Measurements from ENCODE around the gene CHST14. TPM values are rescaled to one million over a fixed set of nuclear protein-coding genes. Genes with fewer than 3 reads are reported as not detected.
A peak's percentile ranks its signal among the peaks of the same experiment; 100 is the strongest.

Gene CHST14
- total RNA-seq, 3 donors from 2014 or later, result 6.2 to 7.1 (median 7.0) TPM

DNA sequence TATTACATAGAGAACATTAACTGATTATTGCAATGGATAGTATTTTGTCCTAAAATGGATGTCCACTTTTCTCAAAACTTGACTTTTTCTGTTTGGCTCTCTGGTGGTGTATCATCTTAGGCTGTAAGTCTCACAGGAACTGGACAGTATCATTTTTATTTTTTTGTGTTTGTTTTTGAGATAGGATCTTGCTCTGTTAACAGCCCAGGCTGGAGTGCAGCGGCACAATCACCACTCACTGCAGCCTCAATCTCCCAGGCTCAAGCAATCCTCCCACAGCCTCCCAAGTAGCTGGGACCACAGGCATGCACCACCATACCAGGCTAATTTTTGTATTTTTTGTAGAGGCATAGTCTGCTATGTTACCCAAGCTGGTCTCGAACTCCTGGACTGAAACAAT, 13.1 kb downstream of the CHST14 start:
- Mint-ChIP-seq H3K27me3 (ENCODE audit: low read depth) (peaks cover 6% of the 10 kb centered on the region), H3K36me3 (ENCODE audit: insufficient read depth) (no peaks in the 10 kb centered on the region), H3K9me3 (no peaks in the 10 kb centered on the region), H3K4me1 (ENCODE audit: low read depth) (no peaks in the 10 kb centered on the region), H3K4me3 (no peak overlapping the region)
- no peak for ATAC-seq
- DNase-seq, result no peak

DNA sequence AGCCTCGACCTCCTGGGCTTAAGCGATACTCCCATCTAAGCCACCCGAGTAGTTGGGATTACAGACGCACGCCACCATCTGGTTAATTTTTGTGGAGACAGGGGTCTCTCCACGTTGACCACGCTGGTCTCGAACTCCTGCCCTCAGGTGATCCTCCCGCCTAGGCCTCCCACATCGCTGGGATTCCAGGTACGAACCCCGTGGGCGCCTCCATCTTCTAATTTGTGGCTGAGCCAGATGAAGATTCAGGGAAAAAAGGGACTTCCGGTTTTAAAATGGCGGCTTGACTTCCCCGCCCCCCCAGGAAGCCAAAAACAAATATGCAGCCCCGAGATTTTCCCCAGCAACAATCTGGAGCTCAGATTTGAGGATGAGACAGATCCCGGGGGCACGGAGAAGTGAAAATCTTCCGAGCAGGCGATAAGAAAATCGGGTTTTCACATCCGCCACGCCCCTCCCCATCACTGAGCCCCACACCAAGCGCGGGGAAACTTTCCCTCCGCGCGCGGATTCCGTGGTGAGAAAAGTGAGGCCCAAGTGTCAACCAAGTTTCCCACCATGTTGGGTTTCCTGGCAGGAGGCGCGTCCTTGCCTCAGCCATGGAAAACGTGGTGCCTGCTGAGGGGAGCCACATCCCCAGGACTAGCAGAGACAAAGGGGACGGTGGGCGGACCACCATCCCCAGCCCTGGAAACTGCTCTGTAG, 15.4 kb downstream of the CHST14 start:
- ATAC-seq (no peak), DNase-seq (no peak)
- H3K27me3 Mint-ChIP-seq (ENCODE audit: low read depth), result peaks cover 6% of the 10 kb centered on the region
- no peaks in the 10 kb centered on the region for H3K9me3 Mint-ChIP-seq
- H3K36me3 Mint-ChIP-seq (ENCODE audit: insufficient read depth), result no peaks in the 10 kb centered on the region
- H3K4me1 Mint-ChIP-seq (ENCODE audit: low read depth), result no peaks in the 10 kb centered on the region
- H3K4me3 Mint-ChIP-seq, result no peak overlapping the region

DNA sequence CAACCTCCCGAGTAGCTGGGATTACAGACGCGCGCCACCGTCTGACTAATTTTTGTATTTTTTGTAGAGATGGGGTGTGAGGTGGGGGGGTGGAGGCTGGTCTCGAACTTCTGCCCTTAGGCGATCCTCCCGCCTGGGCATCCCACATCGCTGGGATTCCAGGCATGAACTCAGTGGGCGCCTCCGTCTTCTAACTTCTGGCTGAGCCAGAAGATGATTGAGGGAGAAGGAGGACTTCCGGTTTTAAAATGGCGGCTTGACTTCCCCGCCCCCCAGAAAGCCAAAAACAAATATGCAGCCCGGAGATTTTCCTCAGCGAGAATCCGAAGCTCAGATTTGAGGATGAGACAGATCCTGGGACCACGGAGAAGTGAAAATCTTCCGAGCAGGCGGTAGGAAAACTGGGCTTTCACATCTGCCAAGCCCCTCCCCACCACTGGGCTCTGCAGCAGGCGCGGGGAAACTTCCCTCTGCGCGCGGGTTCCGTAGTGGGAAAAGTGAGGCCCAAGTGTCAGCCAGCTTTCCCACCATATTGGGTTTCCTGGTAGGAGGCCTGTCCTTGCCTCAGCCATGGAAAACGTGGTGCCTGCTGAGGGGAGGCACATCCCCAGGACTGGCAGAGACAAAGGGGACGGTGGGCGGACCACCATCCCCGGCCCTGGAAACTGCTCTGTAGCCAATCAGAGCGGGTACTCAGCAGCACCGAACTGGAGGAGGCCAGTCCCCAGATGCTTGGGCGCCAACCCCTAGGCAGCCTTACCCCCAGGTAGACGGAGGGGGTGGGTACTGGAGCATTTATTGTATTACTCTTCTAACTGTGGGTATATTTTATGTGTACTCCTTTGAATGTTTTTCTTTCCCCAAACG, 17.3 kb downstream of the CHST14 start:
- ATAC-seq (no peak), DNase-seq (no peak)
- Mint-ChIP-seq H3K36me3 (ENCODE audit: insufficient read depth) (no peaks in the 10 kb centered on the region), H3K4me1 (ENCODE audit: low read depth) (peaks cover 6% of the 10 kb centered on the region), H3K9me3 (no peaks in the 10 kb centered on the region), H3K4me3 (no peak overlapping the region), H3K27me3 (ENCODE audit: low read depth) (peaks cover 6% of the 10 kb centered on the region)

DNA sequence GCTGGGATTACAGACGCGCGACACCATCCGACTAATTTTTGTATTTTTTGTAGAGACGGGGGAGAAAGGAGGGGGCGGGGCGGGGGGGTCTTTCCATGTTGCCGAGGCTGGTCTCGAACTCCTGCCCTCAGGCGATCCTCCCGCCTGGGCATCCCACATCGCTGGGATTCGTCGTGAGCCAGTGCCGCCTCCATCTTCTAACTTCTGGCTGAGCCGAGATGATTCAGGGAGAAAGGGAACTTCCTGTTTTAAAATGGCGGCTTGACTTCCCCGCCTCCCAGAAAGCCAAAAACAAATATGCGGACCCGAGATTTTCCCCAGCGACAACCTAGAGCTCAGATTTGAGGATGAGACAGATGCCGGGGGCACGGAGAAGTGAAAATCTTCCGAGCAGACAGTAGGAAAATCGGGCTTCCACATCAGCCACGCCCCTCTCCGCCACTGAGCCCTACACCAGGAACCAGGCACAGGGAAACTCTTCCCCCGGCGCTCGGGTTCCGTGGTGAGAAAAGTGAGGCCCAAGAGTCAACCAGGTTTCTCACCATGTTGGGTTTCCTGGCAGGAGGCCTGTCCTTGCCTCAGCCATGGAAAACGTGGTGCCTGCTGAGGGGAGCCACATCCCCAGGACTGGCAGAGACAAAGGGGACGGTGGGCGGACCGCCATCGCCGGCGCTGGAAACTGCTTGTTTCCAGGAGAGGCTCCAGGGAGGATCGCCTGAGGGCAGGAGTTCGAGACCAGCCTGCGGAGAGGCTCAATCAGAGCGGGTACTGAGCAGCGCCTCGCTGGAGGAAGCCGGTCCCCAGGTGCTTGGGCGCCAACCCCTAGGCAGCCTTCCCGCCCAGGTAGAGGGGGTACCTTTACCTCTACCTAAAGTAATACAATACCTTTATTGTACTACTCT, 18.7 kb downstream of the CHST14 start:
- ATAC-seq (no peak), DNase-seq (no peak)
- no peaks in the 10 kb centered on the region for H3K9me3 Mint-ChIP-seq
- H3K4me1 Mint-ChIP-seq (ENCODE audit: low read depth), result peaks cover 21% of the 10 kb centered on the region
- H3K36me3 Mint-ChIP-seq (ENCODE audit: insufficient read depth), result no peaks in the 10 kb centered on the region
- H3K4me3 Mint-ChIP-seq, result no peak overlapping the region
- no peaks in the 10 kb centered on the region for H3K27me3 Mint-ChIP-seq (ENCODE audit: low read depth)

DNA sequence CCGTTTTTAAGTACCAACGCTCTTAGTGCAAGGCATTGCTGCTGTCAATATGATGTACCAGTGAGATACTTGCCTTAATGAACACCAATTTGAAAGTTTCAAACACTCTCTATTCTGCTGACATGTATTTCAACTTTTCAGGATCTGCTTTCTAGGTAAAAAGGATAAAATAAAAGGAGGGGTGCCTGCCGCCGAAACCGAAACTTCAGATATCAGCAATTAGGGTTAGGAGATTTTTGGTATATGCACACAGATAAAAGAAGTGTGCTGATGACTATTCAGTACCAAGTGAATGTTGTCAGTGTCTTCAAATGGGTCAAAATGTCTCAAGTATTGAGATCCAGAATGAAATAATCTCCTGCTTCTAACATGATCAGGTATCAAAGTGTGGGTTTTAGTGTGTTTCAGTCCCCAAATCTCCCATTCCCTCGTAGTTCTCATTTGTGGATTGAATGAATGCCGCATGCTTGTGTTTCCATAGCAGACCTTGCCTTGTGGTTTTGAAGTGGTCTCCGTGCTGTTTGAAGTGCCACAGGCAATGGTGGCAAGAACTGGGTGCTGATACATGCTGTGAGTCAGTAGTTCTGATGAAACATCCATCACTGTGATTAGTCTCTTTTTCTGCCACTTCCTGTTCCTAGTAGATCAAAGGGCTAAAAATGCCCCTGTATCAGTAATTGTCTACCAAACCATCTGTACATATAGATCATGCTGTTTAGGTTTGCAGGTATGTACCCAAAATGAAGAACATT, 22.5 kb downstream of the CHST14 start:
- ATAC-seq (peak; percentile 97 to 98), DNase-seq (peak; percentile 50)
- H3K27me3 Mint-ChIP-seq (ENCODE audit: low read depth), result no peaks in the 10 kb centered on the region
- H3K9me3 Mint-ChIP-seq, result no peaks in the 10 kb centered on the region
- peak overlapping the region; percentile 51 for H3K4me3 Mint-ChIP-seq
- peaks cover 33% of the 10 kb centered on the region for H3K4me1 Mint-ChIP-seq (ENCODE audit: low read depth)
- no peaks in the 10 kb centered on the region for H3K36me3 Mint-ChIP-seq (ENCODE audit: insufficient read depth)

DNA sequence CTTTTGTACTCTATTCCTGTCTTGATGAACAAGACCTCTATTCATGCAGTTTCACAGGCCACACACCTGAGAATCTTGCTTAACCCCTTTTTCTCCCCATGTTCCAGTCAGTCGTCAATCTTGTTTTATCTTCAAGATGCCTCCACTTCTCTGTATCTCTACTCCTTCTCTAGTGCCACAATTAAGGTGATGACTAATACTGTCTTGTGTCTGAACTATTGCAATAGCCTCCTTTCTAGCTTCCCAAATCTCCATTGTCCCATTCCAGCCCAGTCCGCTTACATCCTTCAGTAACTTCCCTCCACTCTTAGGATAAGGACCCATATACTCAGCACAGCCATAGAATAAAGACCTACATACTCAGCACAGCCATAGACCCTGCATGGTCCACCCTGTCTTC, 24.7 kb downstream of the CHST14 start:
- Mint-ChIP-seq H3K27me3 (ENCODE audit: low read depth) (no peaks in the 10 kb centered on the region), H3K9me3 (no peaks in the 10 kb centered on the region), H3K4me1 (ENCODE audit: low read depth) (peaks cover 33% of the 10 kb centered on the region), H3K36me3 (ENCODE audit: insufficient read depth) (no peaks in the 10 kb centered on the region), H3K4me3 (no peak overlapping the region)
- DNase-seq (no peak), ATAC-seq (no peak)

DNA sequence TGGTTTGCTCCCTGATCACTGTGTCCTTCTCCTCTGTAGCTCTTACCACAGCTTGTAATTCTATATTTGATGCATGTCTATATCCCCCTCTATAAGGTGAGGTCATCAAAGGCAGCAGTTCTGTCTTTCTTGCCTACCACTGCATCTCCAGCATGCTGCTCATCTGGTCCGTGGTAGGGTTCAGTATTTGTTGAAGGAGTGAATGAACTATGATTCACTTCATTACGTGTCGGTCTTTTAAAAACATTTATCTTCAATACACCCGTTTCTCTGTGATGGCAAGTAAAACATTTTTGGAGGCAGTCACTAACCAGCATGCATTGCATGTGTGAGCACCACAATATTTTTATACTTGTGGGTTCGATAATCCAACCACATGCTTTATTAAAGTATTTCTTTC, 27.6 kb downstream of the CHST14 start:
- DNase-seq (no peak), ATAC-seq (no peak)
- no peaks in the 10 kb centered on the region for H3K9me3 Mint-ChIP-seq
- no peak overlapping the region for H3K4me3 Mint-ChIP-seq
- peaks cover 26% of the 10 kb centered on the region for H3K4me1 Mint-ChIP-seq (ENCODE audit: low read depth)
- H3K36me3 Mint-ChIP-seq (ENCODE audit: insufficient read depth), result no peaks in the 10 kb centered on the region
- H3K27me3 Mint-ChIP-seq (ENCODE audit: low read depth), result peaks cover 7% of the 10 kb centered on the region

DNA sequence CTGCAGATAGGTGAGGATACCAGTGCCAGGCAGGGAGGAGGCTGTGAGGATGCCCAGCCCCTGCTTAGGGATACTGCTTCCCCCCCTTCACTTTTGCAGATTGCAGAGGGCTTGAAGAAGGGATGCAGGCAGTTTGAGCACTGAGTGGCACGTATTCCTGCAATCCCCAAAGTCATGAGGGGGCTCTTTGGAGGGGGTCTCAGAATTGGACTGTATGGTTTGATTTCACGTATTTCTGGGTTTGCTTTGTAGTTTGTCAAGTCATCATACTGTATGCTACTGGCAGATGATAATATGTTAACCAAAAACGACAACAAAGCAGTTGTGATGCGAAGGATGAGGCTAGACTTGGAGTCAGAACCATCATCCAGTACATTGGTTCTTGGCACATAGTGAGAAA, 28.1 kb downstream of the CHST14 start:
- H3K27me3 Mint-ChIP-seq (ENCODE audit: low read depth), result peaks cover 12% of the 10 kb centered on the region
- no peak for ATAC-seq
- DNase-seq, result no peak
- no peaks in the 10 kb centered on the region for H3K36me3 Mint-ChIP-seq (ENCODE audit: insufficient read depth)
- no peak overlapping the region for H3K4me3 Mint-ChIP-seq
- H3K9me3 Mint-ChIP-seq, result no peaks in the 10 kb centered on the region
- peaks cover 21% of the 10 kb centered on the region for H3K4me1 Mint-ChIP-seq (ENCODE audit: low read depth)

DNA sequence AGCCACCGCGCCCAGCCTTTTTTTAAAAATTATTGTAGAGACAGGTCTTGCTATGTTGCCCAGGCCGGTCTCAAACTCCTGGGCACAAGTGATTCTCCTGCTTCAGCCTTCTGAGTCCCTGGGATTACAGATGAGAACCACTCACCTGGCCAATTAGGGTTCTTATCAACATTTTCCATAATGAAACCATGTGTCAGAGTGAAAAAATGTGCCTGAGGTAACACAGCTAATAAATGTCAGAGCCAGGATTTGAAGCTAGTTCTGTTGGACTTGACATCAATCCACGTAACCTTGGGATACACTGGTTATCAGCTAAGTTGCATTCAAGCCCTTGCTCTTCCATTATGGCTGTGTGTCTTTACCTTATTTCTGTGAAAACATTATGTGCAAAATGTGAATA, 29.1 kb downstream of the CHST14 start:
- ATAC-seq (no peak), DNase-seq (no peak)
- H3K9me3 Mint-ChIP-seq, result no peaks in the 10 kb centered on the region
- H3K27me3 Mint-ChIP-seq (ENCODE audit: low read depth), result peaks cover 19% of the 10 kb centered on the region
- H3K36me3 Mint-ChIP-seq (ENCODE audit: insufficient read depth), result no peaks in the 10 kb centered on the region
- H3K4me3 Mint-ChIP-seq, result no peak overlapping the region
- H3K4me1 Mint-ChIP-seq (ENCODE audit: low read depth), result peaks cover 11% of the 10 kb centered on the region

DNA sequence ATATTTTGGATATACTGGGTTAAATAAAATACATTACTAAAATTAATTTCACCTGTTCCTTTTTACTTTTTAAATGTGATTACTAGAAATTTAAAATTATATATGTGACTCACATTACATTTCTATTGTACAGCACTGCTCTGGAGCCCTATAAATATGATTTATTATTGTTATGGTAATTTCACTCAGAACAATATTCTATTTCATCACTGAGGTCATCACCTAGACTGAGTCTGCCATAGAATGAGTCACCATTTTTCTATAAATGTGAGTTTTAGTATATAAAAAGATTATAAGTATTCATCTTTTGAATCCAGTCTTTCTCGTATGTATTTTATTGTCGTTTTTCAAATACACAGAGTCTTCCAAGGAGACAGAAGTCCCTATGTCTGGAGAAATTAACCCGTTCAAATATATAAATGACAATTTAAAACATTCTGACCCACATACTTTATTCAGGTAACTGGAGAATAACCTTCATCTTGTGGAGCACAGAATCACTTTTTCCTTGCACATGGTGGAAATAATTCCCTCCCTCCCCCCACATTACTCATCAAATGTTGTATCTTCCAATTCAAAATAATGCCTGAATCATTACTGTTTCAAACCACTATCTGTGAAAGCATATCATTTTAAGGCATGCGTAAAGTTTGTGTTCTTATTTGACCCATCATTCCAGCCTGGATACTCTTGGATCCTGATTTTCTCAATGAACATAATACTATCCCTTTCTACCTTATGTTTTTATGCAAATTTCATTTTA, 30.0 kb downstream of the CHST14 start:
- no peaks in the 10 kb centered on the region for H3K9me3 Mint-ChIP-seq
- DNase-seq (no peak), ATAC-seq (peak; percentile 70)
- H3K4me3 Mint-ChIP-seq, result no peak overlapping the region
- H3K36me3 Mint-ChIP-seq (ENCODE audit: insufficient read depth), result no peaks in the 10 kb centered on the region
- H3K27me3 Mint-ChIP-seq (ENCODE audit: low read depth), result peaks cover 23% of the 10 kb centered on the region
- H3K4me1 Mint-ChIP-seq (ENCODE audit: low read depth), result peaks cover 6% of the 10 kb centered on the region

DNA sequence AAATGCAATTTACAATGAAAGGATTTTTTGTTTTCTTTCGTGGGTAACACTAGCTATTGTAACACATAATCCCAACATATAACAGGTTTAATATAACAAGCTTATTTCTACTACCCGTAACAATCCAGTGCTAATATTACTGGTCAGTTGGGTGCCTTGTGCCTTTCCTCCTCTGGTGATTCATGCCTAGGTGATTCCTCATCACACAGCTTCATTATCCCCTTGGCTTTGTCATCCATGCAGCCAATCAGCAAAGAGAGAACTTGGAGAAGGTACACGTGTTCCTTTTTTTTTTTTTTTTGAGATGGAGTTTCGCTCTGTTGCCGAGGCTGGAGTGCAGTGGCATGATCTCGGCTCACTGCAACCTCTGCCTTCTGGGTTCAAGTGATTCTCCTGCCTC, 30.7 kb downstream of the CHST14 start:
- DNase-seq (no peak), ATAC-seq (no peak)
- Mint-ChIP-seq H3K4me3 (no peak overlapping the region), H3K27me3 (ENCODE audit: low read depth) (peaks cover 25% of the 10 kb centered on the region), H3K9me3 (no peaks in the 10 kb centered on the region), H3K36me3 (ENCODE audit: insufficient read depth) (no peaks in the 10 kb centered on the region), H3K4me1 (ENCODE audit: low read depth) (peaks cover 6% of the 10 kb centered on the region)

DNA sequence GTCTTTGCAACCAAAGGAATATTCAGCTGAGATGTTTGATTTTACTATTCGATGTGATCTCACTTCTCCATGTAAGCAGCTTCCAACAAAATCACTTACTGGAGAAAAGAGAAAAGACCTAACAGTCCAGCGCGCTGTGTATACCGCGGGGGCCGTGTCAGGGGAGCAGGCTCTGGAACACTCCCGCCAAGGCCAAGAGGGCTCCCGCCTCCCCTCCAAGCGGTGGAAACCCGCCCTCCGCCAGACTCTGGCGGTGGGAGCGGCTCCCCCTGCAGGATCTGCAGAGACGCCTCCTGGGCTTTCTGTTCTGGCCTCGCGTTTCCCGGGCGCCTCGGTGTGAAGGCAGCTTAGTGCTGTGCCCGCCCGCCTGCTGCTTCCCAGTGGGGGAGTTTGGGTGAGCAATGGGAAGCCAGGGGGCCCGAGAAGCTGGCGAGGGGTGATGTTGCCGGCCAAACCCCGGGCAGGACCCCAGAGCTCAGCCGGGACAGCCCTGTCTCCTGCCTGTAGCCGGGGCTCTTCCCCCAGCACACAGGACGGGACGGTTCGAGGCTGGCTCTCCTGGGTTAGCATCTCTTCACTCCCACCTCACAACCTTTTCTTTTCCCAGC, 36.3 kb downstream of the CHST14 start:
- Mint-ChIP-seq H3K4me3 (no peak overlapping the region), H3K4me1 (ENCODE audit: low read depth) (peaks cover 20% of the 10 kb centered on the region), H3K27me3 (ENCODE audit: low read depth) (peaks cover 66% of the 10 kb centered on the region), H3K36me3 (ENCODE audit: insufficient read depth) (no peaks in the 10 kb centered on the region), H3K9me3 (no peaks in the 10 kb centered on the region)
- ATAC-seq (peak; percentile 85 to 90), DNase-seq (peak; percentile 63)

DNA sequence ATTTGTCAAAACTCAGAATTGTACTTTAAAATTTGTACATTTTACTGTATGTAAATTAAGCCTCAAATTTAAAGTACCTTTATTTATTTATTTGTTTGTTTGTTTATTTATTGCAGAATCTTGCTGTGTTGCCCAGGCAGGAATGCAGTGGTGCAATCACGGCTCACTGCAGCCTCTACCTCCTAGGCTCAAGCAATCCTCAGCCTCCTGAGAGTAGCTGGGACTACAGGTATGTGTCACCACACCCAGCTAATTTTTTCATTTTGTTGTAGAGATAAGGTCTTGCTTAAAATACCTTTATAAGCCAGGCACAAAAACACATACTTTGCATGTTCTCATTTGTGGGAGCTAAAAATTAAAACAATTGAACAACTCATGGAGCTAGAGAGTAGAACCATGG, 37.4 kb downstream of the CHST14 start:
- Mint-ChIP-seq H3K4me3 (no peak overlapping the region), H3K4me1 (ENCODE audit: low read depth) (peaks cover 22% of the 10 kb centered on the region), H3K9me3 (no peaks in the 10 kb centered on the region), H3K36me3 (ENCODE audit: insufficient read depth) (no peaks in the 10 kb centered on the region), H3K27me3 (ENCODE audit: low read depth) (peaks cover 73% of the 10 kb centered on the region)
- DNase-seq, result no peak
- ATAC-seq, result no peak
